Measurements from ENCODE around the gene ZIC4.

GRCh38 chr3:147368151-147368550 lies 38.2 kb downstream of the ZIC4 start:
- no peak for TF ChIP-seq CTCF (conservative IDR thresholded peaks at IDR 0.05 in 1 of 2, IDR thresholded peaks at IDR 0.05 in 1 of 2; ENCODE audit: extremely low read depth in 1 of 2, insufficient read depth in 1 of 2, low read depth in 1 of 2, low read length in 2 of 2)
- no peak for TF ChIP-seq EZH2 (IDR thresholded peaks at IDR 0.05; ENCODE audit: borderline replicate concordance, low read length)
